Duodenal mucosa (tissue), 2 donors: ENCODE measurements around the gene ADGRV1.

Experiments used
- H3K27ac ChIP-seq: one replicate; pipeline ENCODE4 v1.7.0; 2013; ENCODE audit warnings: low read depth, low read length
- H3K27me3 ChIP-seq, 2 donors: one replicate each; pipeline ENCODE4 v1.7.0; 2013; ENCODE audit warnings: low read length in 2 of 2, control low read depth in 1 of 2; ENCODE audit not compliant: insufficient read depth in 2 of 2, control insufficient read depth in 1 of 2
- H3K36me3 ChIP-seq, 2 donors: one replicate each; pipeline ENCODE4 v1.7.0; 2013; ENCODE audit warnings: low read length in 2 of 2, control low read depth in 1 of 2; ENCODE audit not compliant: insufficient read depth in 2 of 2, control insufficient read depth in 1 of 2
- H3K4me1 ChIP-seq, 2 donors: one replicate each; pipeline ENCODE4 v1.7.0; 2013; ENCODE audit warnings: low read length in 2 of 2, control low read depth in 1 of 2; ENCODE audit not compliant: insufficient read depth in 2 of 2, control insufficient read depth in 1 of 2
- H3K4me3 ChIP-seq, 2 donors: one replicate each; pipeline ENCODE4 v1.7.0; 2013; ENCODE audit warnings: low read length in 2 of 2, low read depth in 1 of 2
- H3K9ac ChIP-seq, 2 donors: one replicate each; pipeline ENCODE4 v1.7.0; 2013; ENCODE audit warnings: low read length in 2 of 2, low read depth in 1 of 2
- H3K9me3 ChIP-seq, 2 donors: one replicate each; pipeline ENCODE4 v1.7.0; 2013; ENCODE audit warnings: low read length in 2 of 2, control low read depth in 1 of 2; ENCODE audit not compliant: control insufficient read depth in 1 of 2

ADGRV1 gene

GRCh38 chr5:90983711-90984124, 425.1 kb downstream of the ADGRV1 start:
- Histone ChIP-seq H3K4me3 (no peak overlapping the region), H3K36me3 (no peaks in the 10 kb centered on the region), H3K9ac (no peak overlapping the region), H3K27me3 (no peaks in the 10 kb centered on the region), H3K9me3 (no peaks in the 10 kb centered on the region), H3K27ac (no peak overlapping the region), H3K4me1 (no peaks in the 10 kb centered on the region)

DNA sequence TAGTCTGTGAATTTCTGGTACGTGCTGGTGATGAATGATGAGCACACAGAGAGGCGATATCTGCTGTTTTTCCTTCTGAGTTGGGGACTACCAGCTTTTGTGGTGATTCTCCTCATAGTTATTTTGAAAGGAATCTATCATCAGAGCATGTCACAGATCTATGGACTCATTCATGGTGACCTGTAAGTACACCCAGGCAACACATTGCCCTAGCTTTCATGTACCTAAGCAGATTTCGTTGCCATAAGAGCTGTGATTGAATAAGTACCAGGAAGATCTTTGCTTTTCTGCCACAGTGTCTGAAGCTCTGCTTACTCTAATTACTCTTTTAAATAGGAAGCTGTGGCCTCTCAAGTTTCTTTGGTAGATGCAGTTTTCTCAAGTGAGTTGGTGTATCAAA, 426.7 kb downstream of the ADGRV1 start:
- Histone ChIP-seq H3K4me1 (no peaks in the 10 kb centered on the region), H3K4me3 (no peak overlapping the region), H3K9me3 (no peaks in the 10 kb centered on the region), H3K9ac (no peak overlapping the region), H3K27me3 (no peaks in the 10 kb centered on the region), H3K36me3 (no peaks in the 10 kb centered on the region), H3K27ac (no peak overlapping the region)

GRCh38 chr5:90987726-90988125, 429.1 kb downstream of the ADGRV1 start:
- no peaks in the 10 kb centered on the region for H3K4me1 ChIP-seq
- H3K27me3 ChIP-seq, result no peaks in the 10 kb centered on the region
- H3K27ac ChIP-seq, result no peak overlapping the region
- H3K9ac ChIP-seq, result no peak overlapping the region
- no peaks in the 10 kb centered on the region for H3K36me3 ChIP-seq
- H3K4me3 ChIP-seq, result no peak overlapping the region
- H3K9me3 ChIP-seq, result no peaks in the 10 kb centered on the region

DNA sequence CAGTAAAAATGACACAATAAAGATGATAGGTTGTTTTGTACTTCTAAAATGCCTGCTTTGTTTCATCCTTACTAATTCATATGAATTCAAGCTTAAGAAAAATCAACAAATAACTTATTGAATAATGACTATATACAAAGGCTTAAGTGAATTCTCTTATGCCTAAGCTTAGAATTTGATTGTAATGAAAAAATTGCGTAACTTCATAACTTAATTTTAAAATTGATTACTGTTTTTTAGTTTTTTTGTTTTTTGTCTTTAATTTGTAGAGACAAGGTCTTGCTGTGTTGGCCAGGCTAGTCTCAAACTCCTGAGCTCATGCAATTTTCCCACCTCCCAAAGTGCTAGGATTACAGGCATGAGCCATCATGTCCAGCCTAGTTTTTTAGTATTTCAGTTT, 432.6 kb downstream of the ADGRV1 start:
- Histone ChIP-seq H3K27me3 (no peaks in the 10 kb centered on the region), H3K9ac (no peak overlapping the region), H3K36me3 (no peaks in the 10 kb centered on the region), H3K9me3 (peaks cover 0 to 5% of the 10 kb centered on the region in 2 donors), H3K4me3 (no peak overlapping the region), H3K4me1 (no peaks in the 10 kb centered on the region), H3K27ac (no peak overlapping the region)

DNA sequence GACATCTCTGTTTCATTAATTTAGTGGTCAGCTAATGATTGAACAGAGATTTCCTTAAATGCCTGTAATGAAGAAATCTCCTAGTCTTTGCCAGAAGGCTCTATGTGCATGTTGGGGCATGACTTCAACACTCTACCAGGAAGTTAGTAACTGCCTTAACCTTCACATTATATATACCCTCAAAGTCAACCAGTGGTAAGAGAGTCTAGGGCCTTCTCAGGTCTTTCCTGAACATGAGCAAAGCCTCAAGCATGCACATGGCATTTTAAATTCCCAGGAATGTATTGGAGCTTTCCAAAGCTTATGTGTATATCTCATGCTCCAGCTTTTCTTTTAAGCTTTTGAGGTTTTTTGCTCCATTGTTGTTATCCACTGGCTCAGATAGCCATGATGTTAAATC, 436.2 kb downstream of the ADGRV1 start:
- Histone ChIP-seq H3K9ac (no peak overlapping the region), H3K27me3 (no peaks in the 10 kb centered on the region), H3K27ac (no peak overlapping the region), H3K4me1 (no peaks in the 10 kb centered on the region), H3K36me3 (no peaks in the 10 kb centered on the region), H3K9me3 (peaks cover 0 to 5% of the 10 kb centered on the region in 2 donors), H3K4me3 (no peak overlapping the region)

GRCh38 chr5:90996089-90996488, 437.5 kb downstream of the ADGRV1 start:
- Histone ChIP-seq H3K36me3 (no peaks in the 10 kb centered on the region), H3K4me1 (no peaks in the 10 kb centered on the region), H3K4me3 (no peak overlapping the region), H3K27me3 (no peaks in the 10 kb centered on the region), H3K9ac (no peak overlapping the region), H3K9me3 (peaks cover 0 to 5% of the 10 kb centered on the region in 2 donors), H3K27ac (no peak overlapping the region)

- Histone ChIP-seq H3K36me3 (no peaks in the 10 kb centered on the region), H3K4me3 (no peak overlapping the region), H3K4me1 (no peaks in the 10 kb centered on the region), H3K27ac (no peak overlapping the region), H3K27me3 (no peaks in the 10 kb centered on the region), H3K9me3 (peaks cover 0 to 5% of the 10 kb centered on the region in 2 donors), H3K9ac (no peak overlapping the region)
These were observed 438.5 kb downstream of the ADGRV1 start for GRCh38 chr5:90997082-90997481.

DNA sequence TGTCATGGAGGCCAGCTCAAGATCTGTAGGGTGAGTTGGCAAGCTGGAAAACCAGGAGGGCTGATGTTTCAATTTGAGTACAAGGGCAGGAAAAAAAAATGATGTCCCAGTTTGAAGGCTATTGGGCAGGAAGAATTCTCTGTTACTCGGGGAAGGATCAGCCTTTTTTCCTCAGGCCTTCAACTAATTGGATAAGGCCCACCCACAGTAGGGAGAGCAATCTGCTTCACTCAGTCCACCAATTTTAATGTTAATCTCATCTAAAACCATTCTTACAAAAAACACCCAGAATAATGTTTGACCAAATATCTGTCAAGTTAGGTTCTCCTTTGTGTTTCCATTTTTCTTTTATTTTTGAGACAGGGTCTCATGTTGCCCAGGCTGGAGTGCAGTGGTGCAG, 442.1 kb downstream of the ADGRV1 start:
- H3K9ac ChIP-seq, result no peak overlapping the region
- no peaks in the 10 kb centered on the region for H3K9me3 ChIP-seq
- no peaks in the 10 kb centered on the region for H3K4me1 ChIP-seq
- H3K27me3 ChIP-seq, result no peaks in the 10 kb centered on the region
- H3K27ac ChIP-seq, result no peak overlapping the region
- no peaks in the 10 kb centered on the region for H3K36me3 ChIP-seq
- no peak overlapping the region for H3K4me3 ChIP-seq

GRCh38 chr5:91006713-91007112, 448.1 kb downstream of the ADGRV1 start:
- no peaks in the 10 kb centered on the region for H3K27me3 ChIP-seq
- no peak overlapping the region for H3K4me3 ChIP-seq
- H3K9ac ChIP-seq, result no peak overlapping the region
- H3K4me1 ChIP-seq, result no peaks in the 10 kb centered on the region
- H3K9me3 ChIP-seq, result no peaks in the 10 kb centered on the region
- no peak overlapping the region for H3K27ac ChIP-seq
- no peaks in the 10 kb centered on the region for H3K36me3 ChIP-seq

DNA sequence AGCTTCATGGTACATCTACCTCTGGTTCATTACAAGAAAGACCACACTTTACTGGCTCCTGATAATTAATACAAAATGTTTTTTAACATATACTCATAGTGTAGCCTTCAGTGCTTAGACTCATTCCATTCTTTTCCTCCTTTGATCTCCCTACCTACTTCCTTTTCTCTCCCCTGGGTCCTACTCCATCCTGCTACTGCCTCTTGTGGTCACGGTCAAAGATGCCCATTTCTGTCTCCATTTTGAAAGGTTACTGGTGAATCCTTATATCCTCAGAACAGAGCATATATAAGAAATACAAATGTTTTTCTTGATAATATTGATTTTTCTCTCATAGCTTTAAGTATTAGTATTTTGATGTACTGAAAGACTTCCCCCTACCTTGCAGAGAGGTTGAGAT, 448.7 kb downstream of the ADGRV1 start:
- Histone ChIP-seq H3K27me3 (no peaks in the 10 kb centered on the region), H3K9ac (no peak overlapping the region), H3K4me3 (no peak overlapping the region), H3K9me3 (no peaks in the 10 kb centered on the region), H3K36me3 (no peaks in the 10 kb centered on the region), H3K4me1 (no peaks in the 10 kb centered on the region), H3K27ac (no peak overlapping the region)

DNA sequence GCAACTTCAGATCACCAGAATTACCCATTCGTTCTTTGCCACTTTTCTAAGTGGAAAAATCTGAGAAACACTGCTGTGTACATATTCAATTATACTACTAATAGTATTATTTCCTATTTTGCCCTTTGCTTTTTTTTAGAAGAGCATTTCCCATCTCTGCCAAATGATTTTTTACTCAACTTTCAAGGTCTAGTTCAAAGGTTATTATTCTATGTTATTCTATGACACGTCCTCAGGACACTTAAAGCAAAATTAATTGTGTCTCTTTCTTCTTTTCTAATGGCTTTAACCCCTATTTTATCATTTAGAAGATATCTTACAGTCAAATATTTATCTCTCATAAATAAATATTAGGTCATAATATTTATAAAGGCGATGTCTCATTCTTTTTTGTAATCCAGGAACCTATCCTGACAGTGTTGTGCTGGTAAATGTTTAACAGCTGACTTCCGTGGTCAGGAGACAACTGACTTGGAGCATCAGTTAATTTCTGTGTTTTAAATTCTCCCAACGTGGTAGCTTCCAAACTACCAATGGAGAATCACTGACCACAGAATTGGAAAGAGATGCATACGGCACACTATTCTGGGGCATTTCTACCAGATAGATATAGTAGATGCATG, 449.3 kb downstream of the ADGRV1 start:
- Histone ChIP-seq H3K27me3 (no peaks in the 10 kb centered on the region), H3K9ac (no peak overlapping the region), H3K9me3 (no peaks in the 10 kb centered on the region), H3K4me3 (no peak overlapping the region), H3K36me3 (no peaks in the 10 kb centered on the region), H3K4me1 (no peaks in the 10 kb centered on the region), H3K27ac (no peak overlapping the region)
